ENCODE results near the gene IFNLR1.

Gene IFNLR1

DNA sequence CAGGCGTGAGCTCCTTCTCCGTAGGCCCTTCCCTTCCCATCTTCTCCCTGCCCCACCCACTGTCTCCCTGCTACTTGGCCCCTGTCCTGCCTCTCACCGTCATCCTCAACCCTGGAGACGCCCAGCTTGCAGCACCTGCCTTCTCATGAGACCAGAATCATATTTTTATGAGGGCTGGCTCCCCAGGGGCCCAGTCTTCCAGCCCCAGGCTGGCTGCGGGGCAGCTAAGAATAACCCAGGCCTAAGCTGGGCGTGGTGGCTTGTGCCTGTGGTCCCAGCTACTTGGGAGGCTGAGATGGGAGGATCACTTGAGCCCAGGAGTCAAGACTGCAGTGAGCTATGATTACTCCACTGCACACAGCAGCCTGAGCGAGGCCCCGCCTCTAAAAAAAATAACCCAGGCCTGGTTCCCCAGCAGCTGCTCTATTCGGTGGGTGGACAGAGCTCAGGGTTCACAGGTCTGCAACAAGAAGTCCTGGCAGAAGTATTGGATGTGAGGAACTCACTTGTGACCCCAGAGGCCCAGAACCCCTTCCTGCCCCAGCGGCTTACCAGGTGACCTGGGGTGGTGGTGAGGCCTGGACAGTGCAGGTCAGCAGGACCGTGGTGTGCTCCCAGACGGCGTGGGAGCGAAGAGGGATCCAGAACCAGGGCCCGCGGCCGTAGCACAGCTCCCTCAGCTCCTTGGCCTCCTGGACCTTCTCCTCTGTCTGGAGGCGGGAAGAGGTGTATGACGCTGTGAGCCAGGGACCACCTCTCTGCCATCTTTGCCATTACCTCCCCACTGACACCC, 81.5 kb downstream of the IFNLR1 start:
- no peak for DNase-seq (ENCODE audit: low read depth in 2 of 2)

DNA sequence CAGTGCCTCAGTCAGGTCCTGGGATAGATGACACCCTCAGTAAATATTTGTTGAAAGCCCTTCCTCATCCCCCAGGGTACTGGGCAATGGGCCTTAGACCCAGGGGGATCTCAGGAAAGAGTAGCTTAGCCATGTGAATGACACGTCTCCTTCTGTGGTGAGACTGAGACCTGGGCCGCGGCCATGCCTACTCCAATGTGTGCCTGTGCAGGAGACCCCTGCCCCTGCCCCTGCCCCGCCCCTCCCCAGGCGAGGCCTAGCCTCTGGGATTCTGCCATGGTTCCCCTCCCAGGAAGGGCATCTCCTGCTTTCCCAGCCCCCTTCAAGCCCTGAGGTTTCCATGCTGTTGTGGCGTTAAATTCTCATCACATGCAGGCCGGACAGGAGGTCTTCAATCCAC, 82.2 kb downstream of the IFNLR1 start:
- no peak for DNase-seq (ENCODE audit: low read depth in 2 of 2)

Data from stimulated activated CD8-positive, alpha-beta memory T cell treated with anti-CD3 and anti-CD28 coated beads, Interleukin-7, amount 100 ng/mL, for 4 hours (primary cell).